ENCODE data around the gene DHX35. TPM values are rescaled to one million over a fixed set of nuclear protein-coding genes. Genes with fewer than 3 reads are reported as not detected.

The DHX35 gene
- total and polyA plus RNA-seq, 2 experiments from 2014 or later: 8.3 to 25.9 TPM

DNA sequence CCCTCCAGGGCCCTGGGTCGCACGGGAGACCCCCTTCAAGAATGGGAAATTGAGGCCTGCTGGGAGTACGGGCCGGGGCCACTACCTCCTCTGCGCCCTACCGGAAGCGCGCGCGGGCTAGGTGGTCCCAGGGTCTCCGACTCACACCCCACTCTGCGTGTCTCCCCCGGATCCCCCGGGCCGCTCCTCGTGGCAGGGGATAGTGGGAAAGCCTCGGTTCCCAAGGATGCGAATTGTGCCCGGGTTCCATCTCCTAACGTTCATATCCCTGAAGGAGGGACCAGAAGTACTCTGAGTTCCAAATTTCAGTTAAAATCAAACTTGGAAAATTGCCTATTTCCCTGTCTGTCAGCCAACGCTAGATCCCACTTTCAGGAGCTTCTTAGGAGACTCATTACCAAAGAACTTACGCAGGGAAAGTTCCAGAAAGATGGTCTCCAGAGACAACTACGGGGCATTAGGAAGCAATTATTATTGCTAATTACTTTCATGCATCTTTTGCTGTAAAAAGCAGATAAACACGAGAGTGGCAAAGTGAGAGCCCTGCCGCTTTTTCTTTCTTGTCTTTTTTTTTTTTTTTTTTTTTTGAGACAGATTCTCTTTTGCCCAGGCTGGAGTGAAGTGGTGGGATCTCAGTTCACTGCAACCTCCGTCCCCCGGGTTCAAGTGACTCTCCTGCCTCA, 35.1 kb upstream of the DHX35 start (continued):
- TF ChIP-seq, protein P1, sequence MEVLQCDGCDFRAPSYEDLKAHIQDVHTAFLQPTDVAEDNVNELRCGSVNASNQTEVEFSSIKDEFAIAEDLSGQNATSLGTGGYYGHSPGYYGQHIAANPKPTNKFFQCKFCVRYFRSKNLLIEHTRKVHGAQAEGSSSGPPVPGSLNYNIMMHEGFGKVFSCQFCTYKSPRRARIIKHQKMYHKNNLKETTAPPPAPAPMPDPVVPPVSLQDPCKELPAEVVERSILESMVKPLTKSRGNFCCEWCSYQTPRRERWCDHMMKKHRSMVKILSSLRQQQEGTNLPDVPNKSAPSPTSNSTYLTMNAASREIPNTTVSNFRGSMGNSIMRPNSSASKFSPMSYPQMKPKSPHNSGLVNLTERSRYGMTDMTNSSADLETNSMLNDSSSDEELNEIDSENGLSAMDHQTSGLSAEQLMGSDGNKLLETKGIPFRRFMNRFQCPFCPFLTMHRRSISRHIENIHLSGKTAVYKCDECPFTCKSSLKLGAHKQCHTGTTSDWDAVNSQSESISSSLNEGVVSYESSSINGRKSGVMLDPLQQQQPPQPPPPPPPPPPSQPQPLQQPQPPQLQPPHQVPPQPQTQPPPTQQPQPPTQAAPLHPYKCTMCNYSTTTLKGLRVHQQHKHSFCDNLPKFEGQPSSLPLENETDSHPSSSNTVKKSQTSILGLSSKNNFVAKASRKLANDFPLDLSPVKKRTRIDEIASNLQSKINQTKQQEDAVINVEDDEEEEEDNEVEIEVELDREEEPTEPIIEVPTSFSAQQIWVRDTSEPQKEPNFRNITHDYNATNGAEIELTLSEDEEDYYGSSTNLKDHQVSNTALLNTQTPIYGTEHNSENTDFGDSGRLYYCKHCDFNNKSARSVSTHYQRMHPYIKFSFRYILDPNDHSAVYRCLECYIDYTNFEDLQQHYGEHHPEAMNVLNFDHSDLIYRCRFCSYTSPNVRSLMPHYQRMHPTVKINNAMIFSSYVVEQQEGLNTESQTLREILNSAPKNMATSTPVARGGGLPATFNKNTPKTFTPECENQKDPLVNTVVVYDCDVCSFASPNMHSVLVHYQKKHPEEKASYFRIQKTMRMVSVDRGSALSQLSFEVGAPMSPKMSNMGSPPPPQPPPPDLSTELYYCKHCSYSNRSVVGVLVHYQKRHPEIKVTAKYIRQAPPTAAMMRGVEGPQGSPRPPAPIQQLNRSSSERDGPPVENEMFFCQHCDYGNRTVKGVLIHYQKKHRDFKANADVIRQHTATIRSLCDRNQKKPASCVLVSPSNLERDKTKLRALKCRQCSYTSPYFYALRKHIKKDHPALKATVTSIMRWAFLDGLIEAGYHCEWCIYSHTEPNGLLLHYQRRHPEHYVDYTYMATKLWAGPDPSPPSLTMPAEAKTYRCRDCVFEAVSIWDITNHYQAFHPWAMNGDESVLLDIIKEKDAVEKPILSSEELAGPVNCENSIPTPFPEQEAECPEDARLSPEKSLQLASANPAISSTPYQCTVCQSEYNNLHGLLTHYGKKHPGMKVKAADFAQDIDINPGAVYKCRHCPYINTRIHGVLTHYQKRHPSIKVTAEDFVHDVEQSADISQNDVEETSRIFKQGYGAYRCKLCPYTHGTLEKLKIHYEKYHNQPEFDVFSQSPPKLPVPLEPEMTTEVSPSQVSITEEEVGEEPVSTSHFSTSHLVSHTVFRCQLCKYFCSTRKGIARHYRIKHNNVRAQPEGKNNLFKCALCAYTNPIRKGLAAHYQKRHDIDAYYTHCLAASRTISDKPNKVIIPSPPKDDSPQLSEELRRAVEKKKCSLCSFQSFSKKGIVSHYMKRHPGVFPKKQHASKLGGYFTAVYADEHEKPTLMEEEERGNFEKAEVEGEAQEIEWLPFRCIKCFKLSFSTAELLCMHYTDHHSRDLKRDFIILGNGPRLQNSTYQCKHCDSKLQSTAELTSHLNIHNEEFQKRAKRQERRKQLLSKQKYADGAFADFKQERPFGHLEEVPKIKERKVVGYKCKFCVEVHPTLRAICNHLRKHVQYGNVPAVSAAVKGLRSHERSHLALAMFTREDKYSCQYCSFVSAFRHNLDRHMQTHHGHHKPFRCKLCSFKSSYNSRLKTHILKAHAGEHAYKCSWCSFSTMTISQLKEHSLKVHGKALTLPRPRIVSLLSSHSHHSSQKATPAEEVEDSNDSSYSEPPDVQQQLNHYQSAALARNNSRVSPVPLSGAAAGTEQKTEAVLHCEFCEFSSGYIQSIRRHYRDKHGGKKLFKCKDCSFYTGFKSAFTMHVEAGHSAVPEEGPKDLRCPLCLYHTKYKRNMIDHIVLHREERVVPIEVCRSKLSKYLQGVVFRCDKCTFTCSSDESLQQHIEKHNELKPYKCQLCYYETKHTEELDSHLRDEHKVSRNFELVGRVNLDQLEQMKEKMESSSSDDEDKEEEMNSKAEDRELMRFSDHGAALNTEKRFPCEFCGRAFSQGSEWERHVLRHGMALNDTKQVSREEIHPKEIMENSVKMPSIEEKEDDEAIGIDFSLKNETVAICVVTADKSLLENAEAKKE (CRISPR knock-in tag; IDR thresholded peaks at IDR 0.05): no peak

DNA sequence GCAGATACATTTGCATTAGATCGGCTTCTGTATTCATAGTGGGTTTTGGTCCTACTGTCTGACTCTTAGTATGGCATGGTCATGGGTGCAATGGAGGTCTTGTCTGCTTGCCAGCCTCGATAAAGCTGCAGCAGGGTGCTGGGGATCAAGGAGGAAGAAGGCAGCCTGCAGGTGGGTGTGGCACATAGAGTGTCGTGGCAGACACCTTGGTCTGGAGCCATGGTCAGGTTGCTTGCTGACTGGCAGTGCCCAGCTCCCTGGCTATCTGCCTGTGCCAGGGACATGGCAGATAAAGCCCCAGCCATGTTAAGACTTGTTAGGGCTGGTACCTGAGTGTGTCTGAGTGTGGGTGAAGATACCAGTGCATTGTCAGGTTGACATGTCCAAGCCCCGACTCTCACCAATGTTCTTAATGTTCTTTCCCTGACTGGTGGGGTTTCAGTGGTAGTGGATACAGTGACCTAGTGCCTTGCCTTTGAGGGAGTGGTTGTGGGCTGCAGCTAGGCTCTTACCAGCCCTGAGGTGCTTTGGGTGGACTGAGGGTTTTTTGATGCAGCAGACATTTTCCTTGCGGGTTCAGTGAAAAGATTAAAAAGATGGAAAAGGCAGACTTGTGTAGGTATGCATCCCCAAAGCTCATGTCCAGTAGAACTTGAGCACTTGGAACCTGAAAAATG, 34.1 kb upstream of the DHX35 start:
- ATAC-seq (no peak), DNase-seq (ENCODE audit: low spot score) (no peak)
- Mint-ChIP-seq H3K4me3 (peak overlapping the region; percentile 90), H3K36me3 (ENCODE audit: low read depth) (peaks cover 19% of the 10 kb centered on the region), H3K27me3 (ENCODE audit: insufficient read depth, low read depth, poor library complexity) (peaks cover 10% of the 10 kb centered on the region), H3K27ac (peak overlapping the region; percentile 56; the same call in 1 of the 2 replicates), H3K9me3 (no peaks in the 10 kb centered on the region), H3K4me1 (peaks cover 28% of the 10 kb centered on the region)
- H3K79me2 ChIP-seq (replicated peaks; ENCODE audit: insufficient read depth): peaks cover 65% of the 10 kb centered on the region
- H3K27me3 ChIP-seq (ENCODE audit: insufficient read depth): no peaks in the 10 kb centered on the region
- H3K36me3 ChIP-seq (ENCODE audit: insufficient read depth): no peaks in the 10 kb centered on the region; the same call in 1 of the 2 replicates
- H3K27ac ChIP-seq (ENCODE audit: low read depth): no peak overlapping the region
- H3F3A ChIP-seq (replicated peaks; ENCODE audit: low read depth): no peaks in the 10 kb centered on the region
- H2AFZ ChIP-seq: no peak overlapping the region
- H3K4me2 ChIP-seq: peak overlapping the region; percentile 99
- H3K4me3 ChIP-seq: peak overlapping the region; percentile 94
- H3K9me2 ChIP-seq (ENCODE audit: insufficient read depth): no peaks in the 10 kb centered on the region
- peaks cover 54% of the 10 kb centered on the region for H4K20me1 ChIP-seq (replicated peaks; ENCODE audit: insufficient read depth)
- H3K4me1 ChIP-seq (ENCODE audit: insufficient read depth): peaks cover 24% of the 10 kb centered on the region
- TF ChIP-seq, protein P2, sequence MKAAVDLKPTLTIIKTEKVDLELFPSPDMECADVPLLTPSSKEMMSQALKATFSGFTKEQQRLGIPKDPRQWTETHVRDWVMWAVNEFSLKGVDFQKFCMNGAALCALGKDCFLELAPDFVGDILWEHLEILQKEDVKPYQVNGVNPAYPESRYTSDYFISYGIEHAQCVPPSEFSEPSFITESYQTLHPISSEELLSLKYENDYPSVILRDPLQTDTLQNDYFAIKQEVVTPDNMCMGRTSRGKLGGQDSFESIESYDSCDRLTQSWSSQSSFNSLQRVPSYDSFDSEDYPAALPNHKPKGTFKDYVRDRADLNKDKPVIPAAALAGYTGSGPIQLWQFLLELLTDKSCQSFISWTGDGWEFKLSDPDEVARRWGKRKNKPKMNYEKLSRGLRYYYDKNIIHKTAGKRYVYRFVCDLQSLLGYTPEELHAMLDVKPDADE (IDR thresholded peaks at IDR 0.05): no peak
- TF ChIP-seq JUNB (IDR thresholded peaks at IDR 0.05; ENCODE audit: unreplicated experiment) (no peak), ZNF114 (CRISPR knock-in tag; IDR thresholded peaks at IDR 0.05) (no peak), NANOG (IDR thresholded peaks at IDR 0.05; ENCODE audit: borderline replicate concordance) (no peak), EZH2phosphoT487 (IDR thresholded peaks at IDR 0.05; ENCODE audit: unreplicated experiment) (no peak), ZNF331 (CRISPR knock-in tag; IDR thresholded peaks at IDR 0.05; ENCODE audit: low read depth) (no peak)
- TF ChIP-seq, protein P1 (CRISPR knock-in tag; IDR thresholded peaks at IDR 0.05): no peak
